ENCODE data around the gene SEPTIN7. TPM values are rescaled to one million over a fixed set of nuclear protein-coding genes. Genes with fewer than 3 reads are reported as not detected.
A peak's percentile ranks its signal among the peaks of the same experiment; 100 is the strongest.

SEPTIN7 gene
- total RNA-seq, 2 experiments from 2014 or later: 175 to 270 TPM

- Histone ChIP-seq H3K4me2 (ENCODE audit: low read length) (no peak overlapping the region), H3K9me2 (ENCODE audit: insufficient read depth, low read length) (no peaks in the 10 kb centered on the region), H3K4me3 (ENCODE audit: low read depth, low read length, poor library complexity, severe bottlenecking) (no peak overlapping the region), H3K4me1 (ENCODE audit: insufficient read depth, low read length, poor library complexity, severe bottlenecking) (peaks cover 11% of the 10 kb centered on the region), H3K9me3 (ENCODE audit: low read length) (0 out of 2 replicates have a peak, but pooled peaks cover 5% of the 10 kb centered on the region), H3K36me3 (ENCODE audit: insufficient read depth, low read length) (peaks cover 3% of the 10 kb centered on the region), H4K20me1 (ENCODE audit: insufficient read depth, low read length) (peaks cover 4% of the 10 kb centered on the region), H3K27ac (ENCODE audit: low read depth, low read length, poor library complexity, severe bottlenecking) (no peak overlapping the region), H2AFZ (ENCODE audit: low read length) (no peak overlapping the region), H3K79me2 (ENCODE audit: insufficient read depth, low read depth, low read length) (peaks cover 25% of the 10 kb centered on the region)
- no peak for TF ChIP-seq CTCF (conservative IDR thresholded peaks at IDR 0.05; ENCODE audit: low read length)
- TF ChIP-seq EZH2phosphoT487 (IDR thresholded peaks at IDR 0.05; ENCODE audit: borderline replicate concordance, low read depth, low read length): no peak
- BruUV-seq (replicated peaks): no TSS peak
- POLR2A ChIA-PET: interaction anchor here (0.6 to 0.7 kb wide), 2 partner anchors 15 to 88 kb away, joined by 3 read pairs; no protein-coding TSS in a partner anchor
- no peak for DNase-seq (ENCODE audit: low spot score)
- intact Hi-C loops (cut with micrococcal nuclease; ENCODE audit: unreplicated experiment): no loop called here
- CTCF ChIA-PET (ENCODE audit: unreplicated experiment): no interaction called here
These were observed 3.5 kb upstream of the SEPTIN7 start for GRCh38 chr7:35797311-35797710.

DNA sequence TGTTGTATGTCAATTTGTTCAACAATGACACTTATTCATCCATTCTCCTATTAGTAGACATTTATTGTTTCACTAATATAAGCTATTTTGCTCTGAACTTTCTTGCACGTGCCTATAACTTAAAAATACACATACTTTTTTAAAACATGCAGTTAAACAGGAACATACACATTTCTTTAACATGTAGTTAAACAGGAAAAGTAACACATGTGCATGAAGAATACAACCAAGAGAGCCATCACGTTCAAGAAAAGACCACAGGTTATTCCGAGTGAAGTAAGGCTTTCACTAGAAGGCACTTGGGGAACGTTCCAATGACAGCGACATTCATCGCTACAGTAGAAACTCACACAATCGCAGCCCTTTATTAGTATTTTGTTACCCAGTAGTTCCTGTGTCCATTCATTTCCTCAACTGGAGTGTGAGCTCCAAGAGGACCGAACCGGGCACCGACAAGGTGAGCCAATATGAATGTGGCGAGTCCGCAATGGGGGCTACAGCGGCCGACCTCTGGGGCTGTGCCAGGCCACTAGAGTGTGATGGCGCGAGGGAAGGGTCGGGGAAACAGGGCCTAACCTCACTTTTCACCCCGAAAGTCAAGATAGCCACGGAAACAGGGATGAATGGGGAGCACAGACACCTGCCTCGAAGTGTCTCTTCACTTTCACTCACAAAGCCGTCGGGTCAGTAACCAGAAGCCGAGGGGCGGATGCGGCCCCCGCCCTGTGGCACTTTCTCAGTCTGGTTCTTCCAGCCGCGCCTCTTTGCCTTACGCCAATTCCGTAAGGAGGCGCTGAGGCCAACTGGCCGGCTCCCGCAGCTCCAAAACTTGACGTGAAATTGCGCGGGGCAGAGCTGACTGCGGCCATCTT is 775 bp upstream of the SEPTIN7 start:
- Histone ChIP-seq H3K36me3 (ENCODE audit: insufficient read depth, low read length) (peaks cover 31% of the 10 kb centered on the region), H2AFZ (ENCODE audit: low read length) (peak overlapping the region; percentile 66; the same call in 1 of the 2 replicates), H3K4me3 (ENCODE audit: low read depth, low read length, poor library complexity, severe bottlenecking) (peak overlapping the region; percentile 89), H3K4me1 (ENCODE audit: insufficient read depth, low read length, poor library complexity, severe bottlenecking) (peaks cover 34% of the 10 kb centered on the region), H4K20me1 (ENCODE audit: insufficient read depth, low read length) (peaks cover 27% of the 10 kb centered on the region), H3K9me2 (ENCODE audit: insufficient read depth, low read length) (no peaks in the 10 kb centered on the region), H3K79me2 (ENCODE audit: insufficient read depth, low read depth, low read length) (peaks cover 53% of the 10 kb centered on the region), H3K9me3 (ENCODE audit: low read length) (0 out of 2 replicates have a peak, but pooled peaks cover 3% of the 10 kb centered on the region), H3K27ac (ENCODE audit: low read depth, low read length, poor library complexity, severe bottlenecking) (peak overlapping the region; percentile 90), H3K4me2 (ENCODE audit: low read length) (peak overlapping the region; percentile 67)
- ChIA-PET POLR2A (interaction anchor here (0.6 to 8.0 kb wide), 22 partner anchors 8 to 488 kb away, joined by 3 to 196 read pairs (median 4); no protein-coding TSS in a partner anchor), CTCF (ENCODE audit: unreplicated experiment) (interaction anchor here (0.6 to 4.2 kb wide), 10 partner anchors 15 to 220 kb away, joined by 3 to 23 read pairs (median 4); partner anchors contain the start of gene HERPUD2)
- intact Hi-C loops (cut with micrococcal nuclease; ENCODE audit: unreplicated experiment): loop anchor here (1.0 to 10.0 kb wide), 4 partner anchors 70 to 485 kb away; partner anchors contain the start of gene EEPD1
- peak; percentile 97 for DNase-seq (ENCODE audit: low spot score)
- TSS peak; percentile 83 for BruUV-seq (replicated peaks)
- TF ChIP-seq EZH2phosphoT487 (IDR thresholded peaks at IDR 0.05; ENCODE audit: borderline replicate concordance, low read depth, low read length): no peak
- TF ChIP-seq CTCF (conservative IDR thresholded peaks at IDR 0.05; ENCODE audit: low read length): no peak
